Activated CD8-positive, alpha-beta memory T cell treated with anti-CD3 and anti-CD28 coated beads for 4 hours (primary cell): ENCODE results near the gene SLAMF6.
A peak's percentile ranks its signal among the peaks of the same experiment; 100 is the strongest.
"Not testable (repeated sequence)": the region's sequence is repeated elsewhere in the genome, so short reads cannot be mapped to it uniquely, and the experiment has no call there.

ENCODE experiments used
- DNase-seq, 2 donors: peaks; one replicate each; pipeline ENCODE4 v3.0.0-alpha.2; 2020; ENCODE audit warnings: low read depth in 2 of 2

The SLAMF6 gene

DNA sequence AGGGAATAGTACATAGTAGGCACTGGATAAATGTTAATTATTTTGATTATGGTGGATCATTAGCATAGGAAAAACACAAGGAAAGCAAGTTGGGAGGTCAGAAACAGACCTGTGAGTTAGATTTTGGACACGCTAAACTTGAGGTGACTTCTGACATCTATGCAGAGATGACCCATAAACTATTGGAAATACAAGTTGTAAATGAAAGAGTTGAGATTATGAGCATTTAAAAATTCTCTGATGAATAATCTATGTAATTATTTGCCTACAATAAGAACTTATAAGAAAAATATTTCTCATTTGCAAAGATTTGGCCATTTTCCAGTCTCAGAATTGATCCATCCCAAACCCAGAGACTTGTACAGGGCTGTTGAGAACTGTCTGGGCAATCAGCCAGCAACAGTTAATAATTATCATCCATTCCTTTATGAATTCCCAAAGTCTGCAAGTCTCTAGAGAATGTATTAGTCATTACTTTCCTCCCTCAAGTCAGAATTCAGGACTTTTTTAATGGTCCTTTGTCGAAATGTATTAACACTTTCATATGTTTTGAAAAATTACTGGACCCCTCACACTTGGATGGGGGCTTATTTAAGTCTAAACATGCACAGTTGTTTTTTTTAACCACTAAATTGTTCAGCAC lies 19.4 kb upstream of the SLAMF6 start:
- no peak for DNase-seq

DNA sequence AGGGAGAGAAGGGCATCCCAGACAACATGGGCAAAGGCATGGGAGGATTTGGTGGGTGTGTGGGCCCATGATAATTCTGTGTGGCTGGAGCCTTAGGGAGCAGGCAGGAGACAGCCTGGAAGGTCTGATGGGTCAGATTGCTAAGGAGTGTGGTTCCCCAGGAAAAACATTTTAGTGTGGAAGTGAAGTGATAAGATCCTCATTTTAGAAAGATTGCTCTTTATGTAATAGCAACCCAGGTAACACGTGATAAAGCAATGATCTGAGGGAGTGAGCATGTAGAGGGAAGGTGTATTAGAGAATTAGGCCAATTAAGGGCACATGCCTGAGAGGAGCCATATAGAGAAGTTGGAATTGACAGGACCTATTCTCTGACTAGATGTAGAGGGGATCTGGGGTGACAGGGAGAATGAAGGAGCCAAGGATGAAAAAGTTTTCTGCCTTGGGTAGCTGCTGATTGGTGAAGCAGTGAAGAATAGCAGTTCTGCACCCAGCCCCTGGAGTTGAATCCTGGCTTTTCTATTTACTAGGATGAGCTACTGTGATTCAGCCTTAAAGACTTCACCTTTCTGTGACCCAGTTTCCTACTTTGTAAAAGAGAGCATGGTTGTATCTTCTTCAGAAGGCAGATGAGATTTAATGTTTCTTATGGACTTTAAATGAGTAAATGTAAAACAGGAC lies 18.7 kb upstream of the SLAMF6 start:
- no peak for DNase-seq

DNA sequence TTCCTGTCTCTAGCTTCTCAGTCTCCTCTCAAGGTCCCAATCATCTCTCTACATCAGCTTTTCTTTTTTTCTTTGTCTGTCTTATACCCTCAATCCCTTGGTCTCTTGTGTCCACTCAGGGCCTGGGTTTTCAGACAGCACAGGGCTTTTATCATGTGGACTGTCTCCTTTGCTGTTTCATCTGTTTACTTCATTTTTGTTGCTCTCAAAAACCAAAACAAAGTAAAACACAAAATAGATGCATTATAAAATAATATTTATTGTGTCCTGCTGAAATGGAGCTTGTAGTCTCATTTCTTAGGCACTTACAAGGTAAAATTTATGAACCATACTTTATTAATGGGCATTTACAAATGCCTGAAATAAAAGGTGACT lies 17.8 kb upstream of the SLAMF6 start:
- DNase-seq = no peak

DNA sequence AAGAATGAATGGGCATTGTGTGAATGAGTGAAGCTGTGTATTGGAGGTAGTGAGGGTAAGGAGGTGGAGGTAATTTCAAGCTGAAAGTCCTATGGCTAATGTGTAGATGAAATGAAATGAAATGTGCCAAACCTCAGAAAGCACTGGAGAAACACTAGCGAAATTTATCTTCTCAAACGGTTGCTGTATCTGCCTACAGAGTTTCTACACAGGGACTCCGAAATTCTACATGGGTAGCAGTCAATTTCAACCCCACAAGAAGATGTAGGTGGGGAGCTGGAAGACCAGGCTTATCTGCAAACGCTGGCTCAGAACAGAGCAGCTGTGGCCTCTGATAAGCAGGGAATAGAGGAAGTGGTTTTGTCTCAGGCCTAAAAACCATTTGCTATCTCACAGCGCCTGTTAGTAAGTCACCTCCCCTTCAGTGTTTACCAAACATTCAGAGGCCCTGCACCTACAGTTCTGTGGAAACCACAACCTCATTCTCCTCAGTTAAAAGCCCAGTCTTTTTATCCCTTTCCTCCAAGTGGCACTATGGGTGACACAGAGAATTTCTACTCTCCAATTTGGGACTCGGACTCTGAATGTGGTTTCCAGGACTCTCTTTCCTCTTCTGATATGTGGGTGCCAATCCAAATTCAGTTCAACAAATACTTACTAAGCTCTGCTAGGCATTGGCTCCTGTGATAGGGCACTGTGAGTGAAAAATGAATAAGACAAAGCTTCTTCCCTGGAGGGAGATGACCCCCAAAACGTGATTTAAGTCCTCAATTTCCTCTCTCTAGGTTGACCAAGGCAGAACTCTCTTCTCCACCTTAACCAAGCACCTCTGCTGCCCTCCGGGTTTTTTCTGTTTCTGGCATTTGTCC lies 17.2 kb upstream of the SLAMF6 start:
- DNase-seq = peak in 1 of 2 donors; percentile 36

DNA sequence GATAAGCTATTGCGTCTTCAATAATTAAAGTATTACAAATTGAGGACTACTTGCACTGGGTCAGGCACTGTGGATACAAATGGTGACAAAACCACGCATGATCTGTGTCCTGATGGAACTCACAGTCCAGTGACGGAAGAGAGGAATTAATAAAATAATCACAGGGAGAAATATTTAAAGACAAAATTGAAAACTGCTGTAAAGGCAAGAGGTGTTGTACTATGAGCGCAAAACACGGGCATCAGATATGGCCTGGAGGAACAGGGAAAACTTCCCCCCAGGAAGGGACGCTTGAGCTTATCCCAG lies 16.6 kb upstream of the SLAMF6 start:
- DNase-seq = no peak

DNA sequence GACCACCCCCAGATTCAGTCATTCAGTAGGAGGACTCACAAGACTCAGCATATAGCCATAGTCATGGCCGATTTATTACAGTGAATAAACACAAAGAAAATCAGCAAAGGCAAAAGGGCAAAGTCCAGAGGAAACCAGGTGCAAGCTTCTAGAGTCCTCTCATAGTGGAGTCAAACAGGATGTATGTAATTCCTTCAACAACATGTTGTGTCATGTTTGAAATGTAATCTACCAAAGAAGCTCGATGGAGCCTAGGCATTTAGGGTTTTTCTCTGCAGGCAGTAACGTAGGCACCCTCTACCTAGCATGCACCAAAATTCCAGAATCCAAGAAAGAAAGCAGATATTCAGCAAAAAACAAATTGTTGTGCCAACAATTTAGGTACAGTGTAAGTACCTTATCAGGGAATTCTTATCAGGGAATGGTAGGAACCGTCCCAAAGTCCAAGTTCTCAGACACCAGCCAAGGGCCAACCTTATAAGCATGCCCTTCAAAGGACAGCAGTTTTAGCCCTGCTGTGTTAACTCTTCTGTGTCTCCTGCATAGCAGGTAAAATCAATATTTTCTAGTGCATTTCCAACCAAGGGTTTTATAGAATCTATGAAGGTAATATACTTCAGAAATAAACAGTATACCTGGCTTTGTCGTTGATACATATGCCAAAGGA lies 16.1 kb upstream of the SLAMF6 start:
- DNase-seq = no peak

- DNase-seq = no peak
Measured at GRCh38 chr1:160537714-160538665, 14.9 kb upstream of the SLAMF6 start.

- no peak for DNase-seq
Measured at GRCh38 chr1:160534823-160535605, 12.0 kb upstream of the SLAMF6 start.

GRCh38 chr1:160532557-160532813 lies 9.4 kb upstream of the SLAMF6 start:
- DNase-seq = not testable (repeated sequence)

DNA sequence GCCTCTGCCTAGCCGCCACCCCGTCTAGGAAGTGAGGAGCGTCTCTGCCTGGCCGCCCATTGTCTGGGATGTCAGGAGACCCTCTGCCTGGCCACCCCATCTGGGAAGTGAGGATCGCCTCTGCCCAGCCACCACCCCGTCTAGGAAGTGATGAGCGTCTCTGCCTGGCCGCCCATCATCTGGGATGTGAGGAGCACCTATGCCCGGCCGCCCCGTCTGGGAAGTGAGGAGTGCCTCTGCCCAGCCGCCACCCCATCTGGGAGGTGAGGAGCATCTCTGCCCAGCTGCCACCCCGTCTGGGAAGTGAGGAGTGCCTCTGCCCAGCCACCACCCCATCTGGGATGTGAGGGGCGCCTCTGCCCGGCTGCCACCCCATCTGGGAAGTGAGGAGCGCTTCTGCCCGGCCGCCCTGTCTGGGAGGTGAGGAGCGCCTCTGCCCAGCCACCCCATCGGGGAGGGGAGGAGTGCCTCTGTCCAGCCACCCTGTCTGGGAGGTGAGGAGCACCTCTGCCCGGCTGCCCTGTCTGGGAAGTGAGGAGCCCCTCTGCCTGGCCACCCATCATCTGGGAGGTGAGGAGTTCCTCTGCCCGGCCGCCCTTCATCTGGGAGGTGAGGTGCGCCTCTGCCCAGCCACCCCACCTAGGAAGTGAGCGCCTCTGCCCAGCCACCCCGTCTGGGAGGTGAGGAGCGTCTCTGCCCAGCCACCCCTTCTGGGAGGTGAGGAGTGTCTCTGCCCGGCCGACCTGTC lies 8.9 kb upstream of the SLAMF6 start:
- not testable (repeated sequence) for DNase-seq

- not testable (repeated sequence) for DNase-seq
Measured at GRCh38 chr1:160529401-160529952, 6.4 kb upstream of the SLAMF6 start.

- not testable (repeated sequence) for DNase-seq
Measured at GRCh38 chr1:160523789-160524188, 734 bp upstream of the SLAMF6 start.

DNA sequence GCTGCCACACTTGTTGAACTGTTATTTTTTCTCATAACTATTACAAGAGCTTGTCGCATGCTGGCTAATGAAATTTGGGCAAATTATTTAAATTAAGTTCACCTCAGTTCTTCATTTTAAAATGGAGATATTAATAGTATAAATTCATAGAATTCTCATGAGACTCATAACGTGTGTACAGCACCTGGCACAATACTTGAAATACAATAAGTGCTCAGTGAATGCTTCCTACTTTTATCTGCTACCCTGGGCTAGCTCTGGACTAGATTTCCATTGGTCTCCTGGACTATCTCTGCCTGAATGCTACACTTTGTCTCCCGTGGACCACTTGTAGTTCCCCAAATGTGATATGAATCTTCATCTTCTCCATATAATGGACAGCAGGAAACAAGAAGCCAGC lies 919 bp downstream of the SLAMF6 start:
- no peak for DNase-seq

GRCh38 chr1:160521554-160521953 lies 1.5 kb downstream of the SLAMF6 start:
- DNase-seq = no peak

DNA sequence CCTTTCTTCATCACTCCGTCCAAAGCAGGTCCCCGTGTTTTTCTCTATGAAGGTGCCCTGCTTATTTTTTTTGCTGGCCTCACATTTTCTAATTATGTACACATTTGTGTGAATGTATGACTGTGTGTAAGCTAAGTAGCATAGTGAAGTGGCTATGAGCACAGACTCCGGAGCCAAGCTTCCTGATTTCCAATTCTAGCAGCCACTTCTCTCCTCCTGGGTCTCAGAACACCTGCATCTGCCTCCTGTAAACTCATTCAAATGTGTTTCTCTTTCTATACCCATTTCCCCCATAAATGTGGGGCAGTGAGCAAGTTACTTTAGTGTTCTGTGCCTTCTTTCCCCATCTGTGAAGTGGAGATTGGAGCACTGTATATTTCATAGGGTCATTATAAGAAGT lies 2.1 kb downstream of the SLAMF6 start:
- DNase-seq = no peak

- no peak for DNase-seq
Measured at GRCh38 chr1:160520582-160520981, 2.5 kb downstream of the SLAMF6 start.

DNA sequence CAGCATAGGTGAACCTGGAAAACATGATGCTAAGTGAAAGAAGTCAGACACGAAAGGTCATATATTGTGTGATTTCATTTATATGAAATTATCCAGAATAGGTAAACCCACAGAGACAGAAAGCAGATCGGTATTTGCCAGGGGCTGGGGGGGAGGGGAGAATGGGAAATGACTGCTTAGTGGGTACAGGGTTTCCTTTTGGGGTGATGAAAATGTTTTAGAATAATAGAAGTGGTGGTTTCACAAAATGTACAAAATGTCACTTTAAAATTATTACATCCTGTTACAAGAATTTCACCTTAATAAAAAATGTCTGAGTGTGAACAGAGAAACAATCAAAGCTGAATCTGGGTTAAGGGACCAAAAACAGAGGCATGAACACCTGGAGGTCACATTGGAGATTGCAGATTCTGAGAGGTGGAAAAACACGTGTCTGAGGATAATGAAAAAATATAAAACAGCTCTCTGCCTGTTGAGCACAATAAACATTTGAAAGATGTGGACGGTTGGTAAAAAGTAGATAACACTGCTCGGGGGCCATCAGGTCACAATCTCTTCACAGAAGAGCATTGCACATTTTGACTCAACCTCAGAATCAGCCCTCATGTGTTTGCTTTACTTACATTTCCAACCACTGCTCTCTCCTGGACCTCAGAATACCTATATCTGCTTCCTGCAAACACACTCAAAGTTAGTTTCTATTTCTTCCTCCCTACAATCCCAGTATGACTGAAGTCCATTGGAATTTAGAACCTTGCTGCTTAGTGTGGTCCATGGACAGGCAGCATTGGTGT lies 3.2 kb downstream of the SLAMF6 start:
- no peak for DNase-seq

GRCh38 chr1:160517519-160517918 lies 5.5 kb downstream of the SLAMF6 start:
- DNase-seq = not testable (repeated sequence)

GRCh38 chr1:160515908-160516307 lies 7.1 kb downstream of the SLAMF6 start:
- DNase-seq = not testable (repeated sequence)
